GM18519 (cell line): ENCODE data around the gene PTEN.

Experiments used
- ATAC-seq: cut with Tn5 transposase; IDR thresholded peaks from one replicate; pipeline ENCODE4 v1.9.1; 2021; ENCODE audit warnings: mild to moderate bottlenecking, moderate library complexity; ENCODE audit not compliant: unreplicated experiment, low FRiP score

Gene PTEN

GRCh38 chr10:87961314-87961713 lies 97.9 kb downstream of the PTEN start:
- no peak for ATAC-seq

GRCh38 chr10:87966459-87966858 lies 103.0 kb downstream of the PTEN start:
- no peak for ATAC-seq

GRCh38 chr10:87973635-87974034 lies 110.2 kb downstream of the PTEN start:
- no peak for ATAC-seq

GRCh38 chr10:87974130-87974529 lies 110.7 kb downstream of the PTEN start:
- no peak for ATAC-seq

GRCh38 chr10:87974769-87975168 lies 111.3 kb downstream of the PTEN start:
- no peak for ATAC-seq

- ATAC-seq, result no peak
Measured at GRCh38 chr10:87976101-87976743, 112.8 kb downstream of the PTEN start.

GRCh38 chr10:87978166-87978565 lies 114.7 kb downstream of the PTEN start:
- ATAC-seq, result no peak

- ATAC-seq, result no peak
Measured at GRCh38 chr10:87979847-87980246, 116.4 kb downstream of the PTEN start.

GRCh38 chr10:87983716-87984115 lies 120.3 kb downstream of the PTEN start:
- no peak for ATAC-seq

GRCh38 chr10:87987206-87987605 lies 123.8 kb downstream of the PTEN start:
- ATAC-seq, result no peak

GRCh38 chr10:87991946-87992345 lies 128.5 kb downstream of the PTEN start:
- ATAC-seq, result no peak

GRCh38 chr10:88004451-88004850 lies 141.0 kb downstream of the PTEN start:
- no peak for ATAC-seq

GRCh38 chr10:88006261-88006660 lies 142.8 kb downstream of the PTEN start:
- no peak for ATAC-seq

- ATAC-seq, result no peak
Measured at GRCh38 chr10:88008866-88009470, 145.5 kb downstream of the PTEN start.

GRCh38 chr10:88012641-88013040 lies 149.2 kb downstream of the PTEN start:
- no peak for ATAC-seq

- ATAC-seq, result no peak
Measured at GRCh38 chr10:88017781-88018180, 154.4 kb downstream of the PTEN start.

GRCh38 chr10:88019753-88020152 lies 156.3 kb downstream of the PTEN start:
- ATAC-seq, result no peak
